GM12892 (cell line): Measurements from ENCODE around the gene RAPGEF2.

Source experiments
- DNase-seq: peaks from one replicate; pipeline ENCODE4 v3.0.0; 2011; ENCODE audit not compliant: insufficient read length
- FAIRE-seq: peaks from 2 replicates; lab custom pipeline; 2011; peaks lifted over from hg19 to GRCh38; lab: Jason Lieb, UNC
- POLR2A ChIP-seq: IDR thresholded peaks from 2 replicates; pipeline ENCODE4 v1.6.1; 2011; ENCODE audit warnings: low read depth, low read length, control low read depth
- POLR2AphosphoS5 ChIP-seq: IDR thresholded peaks from 2 replicates; pipeline ENCODE4 v1.6.1; 2011; ENCODE audit warnings: low read depth, low read length, control low read depth
- TAF1 ChIP-seq: IDR thresholded peaks from 2 replicates; pipeline ENCODE4 v1.6.1; 2011; ENCODE audit warnings: low read depth, mild to moderate bottlenecking, control low read depth, low read length, borderline replicate concordance

The RAPGEF2 gene

DNA sequence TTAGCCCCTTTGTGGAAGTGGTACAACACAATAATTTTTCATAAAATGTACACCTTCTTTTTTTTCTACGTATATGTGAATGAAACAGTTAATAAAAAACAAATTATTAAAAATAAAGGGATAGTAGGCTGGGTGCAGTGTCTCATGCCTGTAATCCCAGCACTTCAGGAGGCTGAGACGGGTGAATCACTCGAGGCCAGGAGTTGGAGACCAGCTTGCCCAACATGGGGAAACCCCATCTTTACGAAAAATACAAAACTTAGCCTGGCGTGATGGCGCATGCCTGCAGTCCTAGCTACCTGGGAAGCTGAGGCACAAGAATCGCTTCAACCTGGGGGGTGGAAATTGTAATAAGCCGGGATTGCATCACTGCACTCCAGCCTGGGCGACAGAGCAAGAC is 244.9 kb downstream of the RAPGEF2 start:
- TF ChIP-seq POLR2A, result no peak
- TF ChIP-seq TAF1, result no peak
- no peak for TF ChIP-seq POLR2AphosphoS5
- DNase-seq, result no peak
- no peak for FAIRE-seq

- no peak for FAIRE-seq
- TF ChIP-seq POLR2AphosphoS5, result no peak
- no peak for TF ChIP-seq TAF1
- TF ChIP-seq POLR2A, result no peak
- DNase-seq, result no peak
Measured at GRCh38 chr4:159349332-159349731, 246.5 kb downstream of the RAPGEF2 start.

DNA sequence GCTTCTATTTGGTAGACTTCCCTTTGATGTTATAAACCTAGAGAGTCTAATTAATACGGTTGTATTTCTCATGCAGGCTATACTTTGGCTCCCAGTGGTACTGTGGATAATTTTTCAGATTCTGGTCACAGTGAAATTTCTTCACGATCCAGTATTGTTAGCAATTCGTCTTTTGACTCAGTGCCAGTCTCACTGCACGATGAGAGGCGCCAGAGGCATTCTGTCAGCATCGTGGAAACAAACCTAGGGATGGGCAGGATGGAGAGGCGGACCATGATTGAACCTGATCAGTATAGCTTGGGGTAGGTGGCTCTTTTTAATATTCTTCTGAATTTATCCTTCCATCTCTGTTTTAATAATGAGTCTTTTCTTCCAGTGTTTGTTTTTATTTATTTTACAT is 249.7 kb downstream of the RAPGEF2 start:
- no peak for DNase-seq
- TF ChIP-seq POLR2A (no peak), TAF1 (no peak), POLR2AphosphoS5 (no peak)
- FAIRE-seq, result no peak

DNA sequence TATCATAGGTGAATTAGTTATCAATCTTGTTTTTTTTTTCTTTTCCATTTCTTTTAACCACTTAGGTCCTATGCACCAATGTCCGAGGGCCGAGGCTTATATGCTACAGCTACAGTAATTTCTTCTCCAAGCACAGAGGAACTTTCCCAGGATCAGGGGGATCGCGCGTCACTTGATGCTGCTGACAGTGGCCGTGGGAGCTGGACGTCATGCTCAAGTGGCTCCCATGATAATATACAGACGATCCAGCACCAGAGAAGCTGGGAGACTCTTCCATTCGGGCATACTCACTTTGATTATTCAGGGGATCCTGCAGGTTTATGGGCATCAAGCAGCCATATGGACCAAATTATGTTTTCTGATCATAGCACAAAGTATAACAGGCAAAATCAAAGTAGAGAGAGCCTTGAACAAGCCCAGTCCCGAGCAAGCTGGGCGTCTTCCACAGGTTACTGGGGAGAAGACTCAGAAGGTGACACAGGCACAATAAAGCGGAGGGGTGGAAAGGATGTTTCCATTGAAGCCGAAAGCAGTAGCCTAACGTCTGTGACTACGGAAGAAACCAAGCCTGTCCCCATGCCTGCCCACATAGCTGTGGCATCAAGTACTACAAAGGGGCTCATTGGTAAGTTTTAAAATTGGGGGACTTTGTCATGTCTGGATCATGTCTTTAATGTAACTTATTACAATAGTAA is 250.7 kb downstream of the RAPGEF2 start:
- no peak for TF ChIP-seq TAF1
- TF ChIP-seq POLR2AphosphoS5, result no peak
- FAIRE-seq, result no peak
- DNase-seq, result no peak

GRCh38 chr4:159355466-159355865 is 252.6 kb downstream of the RAPGEF2 start:
- no peak for FAIRE-seq
- no peak for TF ChIP-seq POLR2AphosphoS5
- no peak for TF ChIP-seq POLR2A
- TF ChIP-seq TAF1, result no peak
- no peak for DNase-seq

GRCh38 chr4:159357350-159357749 is 254.5 kb downstream of the RAPGEF2 start:
- no peak for TF ChIP-seq POLR2A
- no peak for TF ChIP-seq TAF1
- no peak for TF ChIP-seq POLR2AphosphoS5
- FAIRE-seq (no peak), DNase-seq (no peak)

DNA sequence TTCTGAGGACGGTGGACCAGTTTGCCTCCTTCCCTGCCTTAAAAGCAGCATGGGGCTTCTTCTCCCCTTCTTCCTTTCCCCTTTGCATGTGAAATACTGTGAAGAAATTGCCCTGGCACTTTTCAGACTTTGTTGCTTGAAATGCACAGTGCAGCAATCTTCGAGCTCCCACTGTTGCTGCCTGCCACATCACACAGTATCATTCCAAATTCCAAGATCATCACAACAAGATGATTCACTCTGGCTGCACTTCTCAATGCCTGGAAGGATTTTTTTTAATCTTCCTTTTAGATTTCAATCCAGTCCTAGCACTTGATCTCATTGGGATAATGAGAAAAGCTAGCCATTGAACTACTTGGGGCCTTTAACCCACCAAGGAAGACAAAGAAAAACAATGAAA is 255.3 kb downstream of the RAPGEF2 start:
- FAIRE-seq (no peak), DNase-seq (no peak)
- no peak for TF ChIP-seq POLR2AphosphoS5
- no peak for TF ChIP-seq TAF1
- TF ChIP-seq POLR2A, result no peak

DNA sequence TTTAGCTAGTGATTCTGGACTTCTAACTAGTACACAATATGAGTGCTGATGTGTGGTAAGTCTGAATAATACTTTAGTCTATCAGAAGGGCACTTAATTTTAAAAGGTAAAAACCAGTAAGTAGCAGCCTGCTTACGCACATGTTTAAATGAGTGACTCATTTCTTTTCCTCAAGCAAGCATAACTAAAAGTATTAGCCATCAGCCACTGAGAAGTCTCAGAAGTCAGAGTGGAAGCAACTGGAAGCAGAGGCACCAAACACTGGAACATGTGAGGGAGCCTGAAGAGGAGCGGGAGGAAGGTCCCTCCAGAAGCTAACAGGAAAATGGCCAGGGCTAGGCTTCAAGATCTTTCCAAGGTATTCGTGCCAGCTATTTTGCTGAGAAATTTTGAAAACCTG is 257.7 kb downstream of the RAPGEF2 start:
- DNase-seq (no peak), FAIRE-seq (no peak)
- TF ChIP-seq POLR2AphosphoS5, result no peak
- no peak for TF ChIP-seq TAF1
- no peak for TF ChIP-seq POLR2A

DNA sequence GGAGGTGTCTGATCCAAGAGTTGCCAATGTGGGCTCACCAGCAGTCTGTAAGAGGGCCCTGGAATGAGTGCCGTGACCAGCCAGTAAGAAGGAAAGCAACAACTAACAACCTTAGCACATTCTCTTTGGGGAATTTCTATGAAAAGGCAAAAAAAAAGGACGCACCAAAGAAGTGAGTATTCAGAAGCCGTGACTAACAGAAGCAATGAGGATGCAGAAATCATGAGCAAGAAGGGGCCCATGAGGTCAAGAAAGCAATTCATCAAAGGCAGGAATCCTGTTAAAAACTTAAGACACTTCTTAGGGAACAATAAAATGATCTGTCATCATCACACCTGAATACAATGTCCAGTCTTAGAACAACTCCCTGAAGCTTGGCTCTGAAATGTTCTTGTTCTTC is 260.5 kb downstream of the RAPGEF2 start:
- TF ChIP-seq POLR2A, result no peak
- no peak for TF ChIP-seq POLR2AphosphoS5
- no peak for TF ChIP-seq TAF1
- DNase-seq, result no peak

GRCh38 chr4:159366966-159367780 is 264.3 kb downstream of the RAPGEF2 start:
- no peak for FAIRE-seq

More for the DNA sequence above, 260.5 kb downstream of the RAPGEF2 start:
- no peak for FAIRE-seq

DNA sequence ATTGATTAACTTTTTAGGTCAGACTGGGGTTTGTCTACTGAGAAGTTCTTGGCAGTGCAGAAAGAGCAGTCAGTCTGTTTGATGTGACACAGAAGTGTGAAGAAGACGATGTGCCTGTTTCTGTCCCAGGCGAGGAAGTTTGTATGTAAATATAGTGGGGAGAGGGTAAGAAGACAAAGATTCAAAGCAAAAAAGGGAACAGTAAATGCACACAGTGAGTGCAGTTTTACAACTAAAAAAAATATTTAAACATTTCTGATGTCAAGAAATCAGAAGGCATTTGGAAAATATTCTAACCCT is 264.9 kb downstream of the RAPGEF2 start:
- DNase-seq (no peak), FAIRE-seq (no peak)
- TF ChIP-seq POLR2A, result no peak
- no peak for TF ChIP-seq TAF1
- TF ChIP-seq POLR2AphosphoS5, result no peak

More at GRCh38 chr4:159366966-159367780, 264.3 kb downstream of the RAPGEF2 start:
- no peak for DNase-seq
- no peak for TF ChIP-seq TAF1

GRCh38 chr4:159368320-159368719 is 265.4 kb downstream of the RAPGEF2 start:
- FAIRE-seq (no peak), DNase-seq (no peak)
- no peak for TF ChIP-seq POLR2AphosphoS5
- no peak for TF ChIP-seq TAF1
- TF ChIP-seq POLR2A, result no peak

DNA sequence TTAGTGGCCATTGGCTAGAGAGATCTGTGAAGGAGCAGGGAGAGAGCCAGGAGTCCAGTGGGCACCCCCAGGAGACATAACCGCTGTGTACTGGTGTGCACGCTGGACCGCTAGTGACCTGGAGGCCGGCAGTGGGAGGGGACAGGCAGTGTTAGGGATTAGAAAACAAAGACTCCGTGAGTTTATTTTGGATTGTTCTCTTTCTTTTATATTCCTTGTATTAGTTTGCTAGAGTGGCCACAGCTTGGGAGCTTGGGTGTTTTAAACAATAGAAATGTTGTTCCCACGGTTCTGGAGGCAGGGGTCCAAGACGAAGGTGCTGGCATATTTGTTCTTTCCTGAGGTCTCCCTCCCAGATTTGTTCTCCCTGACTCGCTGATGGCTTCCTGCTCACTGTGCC is 266.4 kb downstream of the RAPGEF2 start:
- DNase-seq (no peak), FAIRE-seq (no peak)
- TF ChIP-seq POLR2AphosphoS5, result no peak
- no peak for TF ChIP-seq POLR2A
- TF ChIP-seq TAF1, result no peak

DNA sequence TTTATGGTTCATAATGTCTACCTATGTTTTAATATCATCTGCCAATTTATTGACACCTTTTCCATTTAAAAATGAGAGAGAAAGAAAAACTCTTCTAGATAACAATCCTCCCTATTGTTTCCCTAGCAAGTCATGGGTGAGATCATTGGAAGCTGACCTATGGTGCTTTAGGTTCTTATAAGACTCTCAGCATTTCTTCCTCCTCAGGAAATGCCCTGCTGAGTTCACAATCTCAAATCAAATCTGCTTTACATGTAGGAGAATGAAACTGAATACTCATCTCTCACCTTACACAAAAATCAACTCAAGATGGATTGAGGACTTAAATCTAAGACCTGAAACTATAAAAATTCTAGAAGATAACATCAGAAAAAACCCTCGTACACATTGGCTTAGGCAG is 267.4 kb downstream of the RAPGEF2 start:
- DNase-seq, result no peak
- TF ChIP-seq TAF1, result no peak
- no peak for TF ChIP-seq POLR2A
- no peak for TF ChIP-seq POLR2AphosphoS5

More for the DNA sequence above, 267.4 kb downstream of the RAPGEF2 start:
- no peak for FAIRE-seq
